Measurements from ENCODE around the gene SLC4A7.

DNA sequence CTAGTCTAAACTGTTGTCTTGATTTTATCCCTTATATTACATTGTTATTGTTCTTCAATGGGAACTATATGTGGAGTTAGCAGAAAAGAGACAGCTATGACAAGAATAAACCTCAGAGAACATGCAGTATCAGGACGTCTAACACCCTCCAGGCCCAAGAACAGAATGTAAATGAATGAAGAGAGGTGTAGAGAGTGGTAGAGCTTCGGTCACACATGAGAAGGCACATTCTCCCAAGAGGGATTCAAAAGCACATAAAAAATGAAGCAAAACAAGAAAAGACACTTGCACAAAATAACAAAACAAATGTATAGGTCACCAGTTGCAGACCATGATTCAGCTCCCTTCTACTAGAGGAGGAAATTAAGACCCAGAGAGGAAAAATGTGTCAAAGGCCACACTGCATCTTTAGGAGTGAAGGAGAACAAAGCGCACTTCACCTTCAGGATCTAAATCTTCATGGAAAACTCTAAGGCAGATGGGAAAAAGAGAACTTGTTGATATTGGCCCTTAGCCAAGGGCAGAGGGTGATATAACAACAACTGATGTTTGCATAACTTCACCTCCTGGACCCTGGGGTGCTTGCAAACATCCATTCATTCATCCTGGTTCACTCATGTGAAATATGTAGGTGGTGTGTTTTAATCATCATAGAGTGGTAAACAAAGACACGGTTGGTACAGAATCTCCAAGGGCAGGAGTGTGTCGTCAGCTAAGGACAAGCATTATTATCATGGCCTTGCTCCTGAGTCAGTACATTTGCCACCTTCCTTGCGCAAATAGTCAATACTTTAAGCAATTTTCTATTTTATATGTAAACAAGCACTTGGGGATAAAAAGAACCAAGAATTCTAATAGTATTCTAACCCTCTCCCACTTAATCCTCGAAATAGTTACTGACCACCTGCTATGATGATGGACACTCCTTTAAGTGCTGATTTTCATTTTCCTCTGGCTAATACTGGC lies 123.8 kb downstream of the SLC4A7 start:
- TF ChIP-seq ETV6 (conservative IDR thresholded peaks at IDR 0.05 in 1 of 2, IDR thresholded peaks at IDR 0.05 in 1 of 2; ENCODE audit: borderline replicate concordance in 1 of 2, low read depth in 1 of 2), result no peak
- no peak for TF ChIP-seq LARP7 (IDR thresholded peaks at IDR 0.05)
- TF ChIP-seq CREM (IDR thresholded peaks at IDR 0.05; ENCODE audit: low read depth), result no peak
- no peak for TF ChIP-seq SMARCA5 (IDR thresholded peaks at IDR 0.05)
- no peak for TF ChIP-seq CTCF (IDR thresholded peaks at IDR 0.05 in 2 of 3, conservative IDR thresholded peaks at IDR 0.05 in 1 of 3; ENCODE audit: control insufficient read depth in 2 of 3, extremely low read depth in 1 of 3, insufficient read depth in 1 of 3, low read depth in 3 of 3, low read length in 3 of 3)
- TF ChIP-seq MAX (IDR thresholded peaks at IDR 0.05; ENCODE audit: low read depth, low read length), result no peak
- TF ChIP-seq POLR2AphosphoS2 (IDR thresholded peaks at IDR 0.05; ENCODE audit: low read depth, low read length), result no peak
- TF ChIP-seq TARDBP (IDR thresholded peaks at IDR 0.05; ENCODE audit: borderline replicate concordance), result no peak
- TF ChIP-seq POLR2AphosphoS5 (IDR thresholded peaks at IDR 0.05; ENCODE audit: low read length), result no peak

Measured in GM12878 (cell line).